GM18858 (cell line): ENCODE data around the gene SMURF2.
"Not testable (repeated sequence)": the region's sequence is repeated elsewhere in the genome, so short reads cannot be mapped to it uniquely, and the experiment has no call there.

Experiments used
- ATAC-seq: cut with Tn5 transposase; IDR thresholded peaks from one replicate; pipeline ENCODE4 v1.9.1; 2021; ENCODE audit not compliant: unreplicated experiment

The SMURF2 gene

DNA sequence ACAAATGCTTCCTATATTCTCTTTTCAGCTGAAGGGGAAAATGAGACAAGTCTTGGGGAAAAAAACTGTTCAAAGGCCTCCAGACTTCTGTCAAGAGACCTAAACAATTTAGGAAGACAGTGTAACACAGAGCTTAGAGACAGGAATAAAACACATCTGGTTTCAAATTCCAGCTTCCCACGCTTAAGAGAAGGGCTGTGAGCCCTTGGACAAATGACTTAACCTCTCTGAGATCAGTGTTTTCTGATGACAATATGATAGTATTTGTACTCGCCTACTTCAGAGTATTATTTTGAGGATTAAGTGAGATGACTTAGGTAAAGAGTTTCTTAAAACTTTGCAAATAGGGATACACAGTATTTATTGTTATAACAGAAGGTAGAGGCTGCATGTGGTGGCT is 29.5 kb downstream of the SMURF2 start:
- no peak for ATAC-seq

DNA sequence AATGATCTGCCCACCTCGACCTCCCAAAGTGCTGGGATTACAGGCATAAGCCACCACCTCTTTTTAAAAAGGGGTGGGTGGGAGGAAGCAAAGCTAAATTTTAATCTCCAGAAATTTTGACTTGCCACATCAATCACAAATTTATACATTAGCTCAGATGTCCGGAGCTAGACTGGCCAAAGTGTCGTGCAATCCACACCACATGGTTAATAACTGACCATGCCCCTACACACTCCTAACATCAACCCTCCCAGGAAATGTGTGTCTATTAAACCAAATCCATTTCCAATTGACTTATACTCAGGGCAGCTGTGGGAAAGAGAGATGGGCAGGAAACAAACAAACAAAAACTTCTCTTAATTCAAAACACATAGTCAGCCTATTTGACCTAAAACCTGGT is 29.9 kb downstream of the SMURF2 start:
- no peak for ATAC-seq

DNA sequence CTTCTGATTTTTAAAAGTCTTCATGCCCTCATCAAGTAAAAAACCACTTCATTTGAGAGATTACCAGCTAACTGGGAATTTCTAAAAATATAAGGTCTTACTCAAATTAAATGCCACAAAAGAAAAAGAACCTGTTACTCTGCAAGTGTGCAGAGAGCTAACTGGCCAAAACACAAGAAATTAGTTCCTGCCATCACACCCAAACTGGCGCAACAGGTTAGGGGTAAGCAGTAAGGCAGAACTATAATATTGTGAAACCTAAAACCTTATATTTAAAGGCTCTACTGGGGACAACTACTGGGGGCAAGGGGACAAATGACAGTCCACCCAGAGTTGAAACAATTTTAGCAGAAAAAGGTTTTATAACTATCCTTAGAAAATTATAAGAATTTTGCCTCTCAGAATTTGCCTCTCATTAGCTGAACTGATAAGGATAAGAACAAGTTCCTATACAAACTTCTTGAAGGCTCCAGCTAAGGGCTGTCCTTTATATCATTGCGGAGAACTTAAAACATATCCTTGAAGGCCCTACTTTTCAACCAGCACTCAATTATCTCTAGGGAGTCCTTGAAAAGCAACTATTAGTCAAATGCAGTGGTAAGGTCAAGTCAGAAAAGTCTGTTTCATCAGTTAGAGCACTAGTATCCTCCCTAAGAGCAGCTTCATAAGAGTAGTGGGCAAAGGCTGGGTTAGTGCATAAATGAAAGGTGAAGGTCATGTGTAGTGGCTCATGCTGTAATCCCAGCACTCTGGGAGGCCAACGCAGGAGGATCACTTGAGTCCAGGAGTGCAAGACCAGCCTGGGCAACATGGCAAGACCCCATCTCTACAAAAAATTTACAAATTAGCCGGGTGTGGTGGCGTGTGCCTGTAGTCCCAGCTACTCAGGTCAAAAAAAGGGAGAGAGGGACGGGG is 31.5 kb downstream of the SMURF2 start:
- no peak for ATAC-seq

DNA sequence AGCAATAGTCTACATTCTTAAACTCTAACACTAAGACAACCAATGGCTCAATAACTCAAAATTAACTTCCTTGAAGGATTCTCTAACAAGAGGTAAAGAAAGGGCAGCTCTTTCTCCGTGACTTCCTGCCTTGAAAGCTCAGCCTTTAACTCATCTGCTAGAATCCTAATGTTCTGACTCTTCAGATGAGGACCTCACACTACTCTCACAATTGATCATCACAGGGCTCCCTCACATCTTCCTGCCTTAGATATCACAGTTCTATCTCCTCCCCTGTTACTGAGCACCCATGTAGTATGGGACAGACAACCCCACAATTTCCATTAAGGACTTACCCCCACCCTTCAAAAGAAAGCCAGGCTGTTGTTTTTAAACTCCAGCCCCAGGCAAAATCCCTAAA is 33.5 kb downstream of the SMURF2 start:
- peak; percentile 49 for ATAC-seq

DNA sequence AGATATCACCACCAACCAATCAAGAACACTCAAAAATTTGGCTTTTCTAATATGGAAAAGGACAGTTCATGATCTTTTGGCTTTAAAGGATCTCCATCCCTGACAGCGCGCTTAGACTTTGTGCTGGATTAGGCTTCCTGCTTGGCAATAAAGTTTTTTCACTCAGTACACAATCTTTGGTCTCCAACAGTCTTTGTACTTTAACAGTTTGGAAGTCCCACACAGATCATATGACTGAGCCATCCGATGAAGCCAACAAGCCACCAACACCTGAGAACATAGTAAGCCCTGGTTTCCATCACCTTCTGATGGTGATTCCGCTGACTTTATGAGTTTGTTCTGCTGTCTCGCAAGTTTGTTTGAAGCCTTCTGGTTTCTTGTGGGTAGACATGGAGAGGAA is 34.3 kb downstream of the SMURF2 start:
- ATAC-seq: no peak

DNA sequence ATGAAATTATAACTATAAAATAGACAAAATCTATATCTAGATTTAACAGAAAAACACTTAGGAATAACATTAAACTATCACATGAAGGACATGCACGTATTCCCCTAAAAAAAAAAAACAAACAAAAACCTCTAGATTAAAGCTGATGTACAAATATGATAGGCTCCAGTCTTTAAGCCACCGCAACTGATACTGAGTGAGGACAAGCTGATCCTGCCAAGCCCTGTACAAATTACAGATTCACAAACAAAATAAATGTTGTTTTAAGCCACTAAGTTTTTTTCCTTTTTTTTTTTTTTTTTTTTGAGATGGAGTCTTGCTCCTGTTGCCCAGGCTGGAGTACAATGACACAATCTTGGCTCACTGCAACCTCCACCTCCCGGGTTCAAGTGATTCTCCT is 35.3 kb downstream of the SMURF2 start:
- no peak for ATAC-seq

DNA sequence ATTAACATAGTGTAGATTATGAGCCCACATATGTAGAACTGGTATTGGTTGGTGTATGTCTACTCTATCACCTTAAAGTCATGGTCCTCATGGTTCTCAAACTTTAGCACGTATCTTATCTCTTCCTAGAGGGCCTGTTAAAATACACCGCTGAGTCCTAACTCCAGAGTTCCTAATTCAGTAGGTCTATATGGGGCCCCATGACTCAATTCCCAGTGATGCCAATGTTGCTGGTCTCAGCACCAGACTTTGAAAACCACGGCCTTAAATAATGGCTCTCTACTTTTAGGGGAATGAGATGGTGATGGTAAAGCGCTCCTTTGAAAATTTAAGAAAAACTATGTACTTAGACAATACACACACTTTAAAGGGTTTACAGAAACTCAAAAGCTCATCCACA is 36.6 kb downstream of the SMURF2 start:
- ATAC-seq: no peak

DNA sequence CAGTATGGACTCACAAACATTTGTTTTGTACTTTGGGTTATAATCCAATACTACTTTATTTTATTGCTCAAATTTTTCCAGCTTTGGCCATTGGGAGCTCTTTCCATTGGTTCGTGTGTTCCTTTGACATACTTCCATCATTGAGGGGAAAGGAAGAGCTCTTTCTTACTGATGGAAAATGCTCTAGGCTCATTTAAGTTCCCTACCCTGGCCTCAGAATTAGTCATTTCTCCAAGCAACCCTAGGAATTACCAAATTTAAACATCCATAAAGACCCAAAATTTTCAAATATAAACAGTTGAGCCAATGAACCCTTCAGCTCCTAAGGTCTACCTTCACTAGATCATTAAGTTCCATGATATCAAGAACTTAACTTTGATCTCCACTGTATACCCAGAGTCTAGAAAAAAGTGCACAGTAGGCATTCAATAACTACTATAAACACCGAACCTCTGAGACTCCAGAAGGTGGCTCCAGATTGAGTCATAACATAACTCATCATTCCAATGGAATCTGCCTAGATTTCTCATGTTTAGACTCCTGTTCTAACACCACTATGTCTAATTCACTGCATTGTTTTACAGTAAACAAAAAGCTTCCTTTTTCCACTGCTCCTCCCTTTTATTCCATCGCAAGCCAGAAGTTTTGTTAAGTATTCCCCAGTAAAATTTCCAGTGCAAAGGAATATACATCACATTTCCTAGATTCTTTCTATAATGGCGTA is 39.0 kb downstream of the SMURF2 start:
- ATAC-seq: no peak

DNA sequence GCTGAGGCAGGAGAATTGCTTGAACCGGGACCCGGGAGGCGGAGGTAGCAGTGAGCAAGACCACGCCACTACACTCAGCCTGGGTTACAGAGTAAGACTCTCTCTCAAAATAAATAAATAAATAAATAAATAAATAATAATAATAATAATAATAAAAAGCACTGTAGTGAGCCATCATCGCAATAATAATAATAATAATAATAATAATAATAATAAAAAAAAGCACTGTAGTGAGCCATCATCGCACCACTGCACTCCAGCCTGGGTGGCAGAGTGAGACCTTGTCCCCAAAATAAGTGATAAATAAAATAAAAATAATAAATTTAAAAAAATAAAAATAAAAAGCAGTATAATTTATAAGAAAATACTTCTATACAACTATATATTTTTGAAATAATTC is 40.3 kb downstream of the SMURF2 start:
- no peak for ATAC-seq

DNA sequence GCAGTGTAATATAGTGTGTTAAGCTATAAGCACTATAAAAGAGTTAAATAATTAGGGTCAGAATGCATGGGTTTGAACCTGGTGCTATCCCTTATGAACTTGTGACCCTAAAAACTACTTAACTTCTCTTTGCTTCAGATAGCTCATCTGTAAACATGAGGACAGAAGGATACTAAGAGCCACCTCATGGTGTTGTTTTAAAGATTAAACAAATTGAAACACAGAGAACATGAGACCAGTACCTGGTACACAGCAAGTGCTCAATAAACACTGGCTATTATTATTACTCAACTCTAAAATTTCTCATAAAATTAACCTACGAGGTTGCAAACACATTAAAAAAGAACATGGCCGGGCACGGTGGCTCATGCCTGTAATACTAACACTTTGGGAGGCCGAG is 43.3 kb downstream of the SMURF2 start:
- ATAC-seq: no peak

DNA sequence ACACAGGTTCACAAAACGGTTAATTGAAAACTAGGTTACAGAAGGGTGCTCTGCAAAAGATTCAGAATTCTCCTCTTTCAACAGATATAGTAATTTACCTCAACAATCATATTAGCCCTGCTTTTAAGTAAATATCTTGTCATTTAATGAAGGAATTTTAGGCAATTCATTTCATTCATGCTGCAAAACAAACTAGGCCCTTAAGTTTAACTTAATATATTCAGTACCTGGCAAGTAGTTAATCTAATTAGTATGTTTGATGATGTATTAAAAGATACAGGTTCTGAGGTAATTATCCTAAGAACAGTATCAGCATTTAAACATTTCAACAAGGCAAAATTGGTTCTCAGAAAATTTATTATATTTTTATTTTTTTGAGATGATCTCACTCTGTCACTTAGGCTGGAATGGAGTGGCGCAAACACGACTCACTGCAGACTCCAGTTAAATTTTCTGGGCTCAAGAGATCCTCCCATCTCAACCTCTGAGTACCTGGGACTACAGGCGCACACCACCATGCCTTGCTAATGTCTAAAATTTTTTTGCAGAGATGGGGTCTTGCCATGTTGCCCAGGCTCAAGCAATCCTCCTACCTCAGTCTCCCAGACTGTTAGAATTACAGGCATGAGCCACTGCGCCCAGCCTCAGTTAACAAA is 44.9 kb downstream of the SMURF2 start:
- ATAC-seq: no peak

DNA sequence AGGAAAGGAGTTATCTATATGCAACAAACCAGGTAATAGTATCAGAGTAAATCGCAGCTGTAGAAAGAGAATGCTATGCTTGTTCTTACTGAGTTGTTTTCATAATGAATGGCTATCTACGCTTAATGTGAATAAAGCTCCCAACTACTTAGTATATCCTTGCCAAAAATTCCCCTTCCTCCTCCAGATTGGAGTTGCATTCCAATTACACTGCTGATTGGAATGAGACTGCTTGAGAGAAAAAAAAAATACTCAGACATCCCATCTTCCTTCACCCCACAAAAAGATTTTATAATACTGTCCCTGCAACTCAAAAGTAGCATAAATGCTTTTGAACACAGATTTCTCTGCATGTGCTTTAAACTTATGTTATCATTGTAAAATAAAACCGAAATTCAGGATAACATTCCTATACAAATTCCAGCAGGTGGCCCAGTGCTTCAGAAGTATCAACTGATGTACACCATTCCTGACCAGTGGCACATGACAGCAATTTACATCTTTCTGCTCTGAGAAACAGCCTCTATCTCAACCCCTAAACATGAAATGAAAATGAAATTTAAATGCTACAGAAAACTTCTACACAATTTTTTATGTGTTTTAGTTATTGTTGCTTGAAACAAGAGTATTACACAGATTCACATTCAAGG is 47.0 kb downstream of the SMURF2 start:
- no peak for ATAC-seq

GRCh38 chr17:64614266-64615027 is 47.7 kb downstream of the SMURF2 start:
- ATAC-seq: no peak

GRCh38 chr17:64611369-64611768 is 50.7 kb downstream of the SMURF2 start:
- no peak for ATAC-seq

GRCh38 chr17:64610244-64610643 is 51.9 kb downstream of the SMURF2 start:
- not testable (repeated sequence) for ATAC-seq

- no peak for ATAC-seq
These were observed 53.5 kb downstream of the SMURF2 start for GRCh38 chr17:64608571-64608981.

DNA sequence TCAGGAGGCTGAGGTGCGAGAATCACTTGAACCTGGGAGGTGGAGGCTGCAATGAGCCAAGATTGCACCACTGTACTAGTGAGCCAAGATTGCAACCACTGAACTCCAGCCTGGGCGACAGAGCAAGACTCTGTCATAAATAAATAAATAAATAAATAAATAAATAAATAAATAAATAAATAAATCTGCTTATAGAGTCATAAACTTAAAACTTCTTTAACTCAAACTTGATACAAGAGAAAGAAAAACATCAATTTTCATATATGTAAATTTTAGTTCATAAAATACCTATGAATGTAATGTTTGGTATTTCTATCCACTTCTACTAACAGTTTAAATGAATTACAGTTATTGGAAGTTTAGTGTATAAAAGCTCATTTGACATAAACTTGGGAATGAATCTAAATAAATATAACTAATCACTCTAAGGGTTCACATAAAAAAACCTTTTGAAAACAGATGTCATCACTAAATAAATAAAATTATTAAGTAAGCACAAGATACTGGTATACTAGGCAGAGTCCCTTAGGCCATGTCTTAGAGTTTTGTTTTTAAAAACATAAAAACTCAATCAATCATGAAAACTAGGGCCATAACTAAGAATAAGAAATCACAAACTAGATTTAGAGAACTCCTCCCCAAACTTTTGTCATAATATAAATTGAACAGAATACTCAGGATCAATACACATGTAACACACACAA is 54.1 kb downstream of the SMURF2 start:
- ATAC-seq: no peak

DNA sequence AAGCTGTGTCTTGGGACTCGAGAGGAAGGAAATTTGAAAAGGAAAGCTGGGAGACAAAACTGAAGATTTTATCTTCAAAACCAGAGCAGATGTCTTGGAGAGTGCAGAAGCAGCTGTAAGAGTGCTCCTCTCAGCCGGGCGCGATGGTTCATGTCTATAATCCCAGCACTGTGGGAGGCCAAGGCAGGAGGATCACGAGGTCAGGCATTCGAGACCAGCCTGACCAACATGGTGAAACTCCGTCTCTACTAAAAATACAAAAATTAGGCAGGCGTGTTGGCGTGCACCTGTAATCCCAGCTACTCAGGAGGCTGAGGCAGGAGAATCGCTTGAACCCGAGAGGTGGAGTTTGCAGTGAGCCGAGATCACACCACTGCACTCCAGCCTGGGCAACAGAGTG is 57.6 kb downstream of the SMURF2 start:
- not testable (repeated sequence) for ATAC-seq

GRCh38 chr17:64603987-64604386 is 58.1 kb downstream of the SMURF2 start:
- no peak for ATAC-seq

- no peak for ATAC-seq
These were observed 62.3 kb downstream of the SMURF2 start for GRCh38 chr17:64599827-64600226.
